ENCODE data around the gene TMEM187. TPM values are rescaled to one million over a fixed set of nuclear protein-coding genes. Genes with fewer than 3 reads are reported as not detected.

TMEM187 gene
- total RNA-seq, 2 experiments from 2014 or later, result 1.4 to 4.5 TPM

GRCh38 chrX:153930011-153930910, 42.3 kb upstream of the TMEM187 start:
- H3K36me3 ChIP-seq (ENCODE audit: insufficient read depth, low read length), result peaks cover 37% of the 10 kb centered on the region
- H3K9me3 ChIP-seq (ENCODE audit: low read length), result no peaks in the 10 kb centered on the region
- DNase-seq (ENCODE audit: low spot score), result no peak
- CTCF ChIA-PET (ENCODE audit: unreplicated experiment), result interaction anchor here (0.6 kb wide), 1 partner anchor 312 kb away, joined by 3 read pairs; no protein-coding TSS in a partner anchor
- no peak for TF ChIP-seq CTCF (conservative IDR thresholded peaks at IDR 0.05; ENCODE audit: low read length)
- H3K9me2 ChIP-seq (ENCODE audit: insufficient read depth, low read length), result no peaks in the 10 kb centered on the region
- intact Hi-C loops (cut with micrococcal nuclease; ENCODE audit: unreplicated experiment), result no loop called here
- H3K27ac ChIP-seq (ENCODE audit: low read depth, low read length, poor library complexity, severe bottlenecking), result peak overlapping the region; percentile 72
- H3K4me3 ChIP-seq (ENCODE audit: low read depth, low read length, poor library complexity, severe bottlenecking), result no peak overlapping the region
- peaks cover 21% of the 10 kb centered on the region for H3K4me1 ChIP-seq (ENCODE audit: insufficient read depth, low read length, poor library complexity, severe bottlenecking)
- BruUV-seq (replicated peaks), result no TSS peak
- H3K4me2 ChIP-seq (ENCODE audit: low read length), result peak overlapping the region; percentile 77; the same call in 1 of the 2 replicates
- no peaks in the 10 kb centered on the region for H4K20me1 ChIP-seq (ENCODE audit: insufficient read depth, low read length)
- H2AFZ ChIP-seq (ENCODE audit: low read length), result no peak overlapping the region
- POLR2A ChIA-PET, result interaction anchor here (2.0 kb wide), 1 partner anchor 9 kb away, joined by 8 read pairs; no protein-coding TSS in a partner anchor
- H3K79me2 ChIP-seq (ENCODE audit: insufficient read depth, low read depth, low read length), result peaks cover 13% of the 10 kb centered on the region; the same call in 1 of the 2 replicates

GRCh38 chrX:153931151-153931550, 41.4 kb upstream of the TMEM187 start:
- H3K4me3 ChIP-seq (ENCODE audit: low read depth, low read length, poor library complexity, severe bottlenecking), result no peak overlapping the region
- CTCF ChIA-PET (ENCODE audit: unreplicated experiment), result interaction anchor here (0.6 kb wide), 1 partner anchor 313 kb away, joined by 3 read pairs; no protein-coding TSS in a partner anchor

More at GRCh38 chrX:153931151-153931550, 41.4 kb upstream of the TMEM187 start:
- Histone ChIP-seq H3K4me1 (ENCODE audit: insufficient read depth, low read length, poor library complexity, severe bottlenecking) (peaks cover 23% of the 10 kb centered on the region), H3K79me2 (ENCODE audit: insufficient read depth, low read depth, low read length) (peaks cover 10% of the 10 kb centered on the region; the same call in 1 of the 2 replicates), H3K9me2 (ENCODE audit: insufficient read depth, low read length) (no peaks in the 10 kb centered on the region), H3K9me3 (ENCODE audit: low read length) (no peaks in the 10 kb centered on the region), H3K4me2 (ENCODE audit: low read length) (no peak overlapping the region), H4K20me1 (ENCODE audit: insufficient read depth, low read length) (no peaks in the 10 kb centered on the region), H3K27ac (ENCODE audit: low read depth, low read length, poor library complexity, severe bottlenecking) (no peak overlapping the region), H3K36me3 (ENCODE audit: insufficient read depth, low read length) (peaks cover 32% of the 10 kb centered on the region), H2AFZ (ENCODE audit: low read length) (no peak overlapping the region)
- POLR2A ChIA-PET, result no interaction called here
- intact Hi-C loops (cut with micrococcal nuclease; ENCODE audit: unreplicated experiment), result no loop called here
- no peak for DNase-seq (ENCODE audit: low spot score)
- TF ChIP-seq EZH2phosphoT487 (IDR thresholded peaks at IDR 0.05; ENCODE audit: borderline replicate concordance, low read depth, low read length), result no peak
- TF ChIP-seq CTCF (conservative IDR thresholded peaks at IDR 0.05; ENCODE audit: low read length), result no peak
- BruUV-seq (replicated peaks), result no TSS peak
